Measurements from ENCODE around the gene NCKAP5. TPM values are rescaled to one million over a fixed set of nuclear protein-coding genes. Genes with fewer than 3 reads are reported as not detected.

The NCKAP5 gene
- total RNA-seq, 1 donor from 2014 or later = 27.9 TPM

DNA sequence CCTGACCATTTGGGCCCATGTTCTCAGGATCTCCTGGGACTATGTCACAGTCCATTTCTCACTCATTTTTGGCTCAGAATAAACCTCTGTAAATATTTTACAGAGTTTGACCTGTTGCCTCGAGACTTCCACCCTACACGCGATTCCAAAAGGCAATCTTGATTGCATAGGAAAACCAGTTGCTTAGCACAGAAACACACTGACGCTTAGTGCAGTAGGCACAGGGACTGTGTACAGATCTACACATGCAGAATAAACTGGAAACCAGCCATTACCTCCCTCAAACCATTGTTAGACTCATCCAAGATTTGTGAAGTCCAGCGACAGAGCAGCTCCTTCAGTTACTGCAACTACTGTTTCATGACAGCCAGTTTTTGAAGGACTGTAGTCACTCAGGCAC, 73.0 kb downstream of the NCKAP5 start:
- Mint-ChIP-seq H3K27ac (ENCODE audit: unreplicated experiment) (no peak overlapping the region), H3K4me1 (peaks cover 26% of the 10 kb centered on the region), H3K27me3 (ENCODE audit: low read depth) (no peaks in the 10 kb centered on the region), H3K9me3 (no peaks in the 10 kb centered on the region), H3K36me3 (ENCODE audit: low read depth) (no peaks in the 10 kb centered on the region), H3K4me3 (no peak overlapping the region)
- no peak for DNase-seq (ENCODE audit: low read depth, low spot score)
- TF ChIP-seq, protein P1, sequence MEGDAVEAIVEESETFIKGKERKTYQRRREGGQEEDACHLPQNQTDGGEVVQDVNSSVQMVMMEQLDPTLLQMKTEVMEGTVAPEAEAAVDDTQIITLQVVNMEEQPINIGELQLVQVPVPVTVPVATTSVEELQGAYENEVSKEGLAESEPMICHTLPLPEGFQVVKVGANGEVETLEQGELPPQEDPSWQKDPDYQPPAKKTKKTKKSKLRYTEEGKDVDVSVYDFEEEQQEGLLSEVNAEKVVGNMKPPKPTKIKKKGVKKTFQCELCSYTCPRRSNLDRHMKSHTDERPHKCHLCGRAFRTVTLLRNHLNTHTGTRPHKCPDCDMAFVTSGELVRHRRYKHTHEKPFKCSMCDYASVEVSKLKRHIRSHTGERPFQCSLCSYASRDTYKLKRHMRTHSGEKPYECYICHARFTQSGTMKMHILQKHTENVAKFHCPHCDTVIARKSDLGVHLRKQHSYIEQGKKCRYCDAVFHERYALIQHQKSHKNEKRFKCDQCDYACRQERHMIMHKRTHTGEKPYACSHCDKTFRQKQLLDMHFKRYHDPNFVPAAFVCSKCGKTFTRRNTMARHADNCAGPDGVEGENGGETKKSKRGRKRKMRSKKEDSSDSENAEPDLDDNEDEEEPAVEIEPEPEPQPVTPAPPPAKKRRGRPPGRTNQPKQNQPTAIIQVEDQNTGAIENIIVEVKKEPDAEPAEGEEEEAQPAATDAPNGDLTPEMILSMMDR (conservative IDR thresholded peaks at IDR 0.05) = no peak

GRCh38 chr2:133492719-133493380, 75.4 kb downstream of the NCKAP5 start:
- Mint-ChIP-seq H3K4me1 (peaks cover 26% of the 10 kb centered on the region), H3K27me3 (ENCODE audit: low read depth) (no peaks in the 10 kb centered on the region), H3K4me3 (no peak overlapping the region), H3K36me3 (ENCODE audit: low read depth) (no peaks in the 10 kb centered on the region), H3K27ac (ENCODE audit: unreplicated experiment) (no peak overlapping the region), H3K9me3 (no peaks in the 10 kb centered on the region)
- no peak for DNase-seq (ENCODE audit: low read depth, low spot score)
- TF ChIP-seq, protein P1 (conservative IDR thresholded peaks at IDR 0.05) = no peak

DNA sequence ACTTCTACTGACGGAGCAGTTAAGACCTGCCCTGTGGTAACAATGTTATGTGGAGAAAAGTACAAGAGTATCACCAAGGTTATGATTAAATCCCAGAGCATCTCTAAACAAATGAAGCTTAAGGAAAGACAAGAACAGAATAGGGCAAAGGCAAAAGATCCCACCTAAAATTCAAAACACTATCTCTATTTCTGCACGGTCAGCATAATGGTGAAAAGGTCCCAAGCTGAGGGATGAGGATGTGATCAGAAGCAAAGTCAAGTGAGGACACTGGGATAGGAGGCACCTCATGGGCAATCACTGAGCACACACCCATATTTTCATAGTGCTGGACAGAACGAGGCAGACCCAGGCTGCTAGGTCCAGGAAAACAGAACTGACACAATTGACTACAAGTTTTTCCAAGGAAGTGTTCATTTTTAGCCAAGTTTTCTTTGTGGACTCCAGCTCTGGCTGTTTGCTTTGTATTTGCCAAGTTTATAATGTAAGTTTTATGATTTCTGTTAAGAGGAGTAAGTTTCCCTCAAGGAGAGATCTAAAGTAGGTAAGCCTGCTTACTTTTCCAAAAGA, 77.8 kb downstream of the NCKAP5 start:
- Mint-ChIP-seq H3K27me3 (ENCODE audit: low read depth) (no peaks in the 10 kb centered on the region), H3K9me3 (no peaks in the 10 kb centered on the region), H3K4me3 (no peak overlapping the region), H3K4me1 (peaks cover 34% of the 10 kb centered on the region), H3K36me3 (ENCODE audit: low read depth) (no peaks in the 10 kb centered on the region), H3K27ac (ENCODE audit: unreplicated experiment) (no peak overlapping the region)
- no peak for DNase-seq (ENCODE audit: low read depth, low spot score)
- TF ChIP-seq, protein P1 (conservative IDR thresholded peaks at IDR 0.05) = no peak

- TF ChIP-seq, protein P1 (conservative IDR thresholded peaks at IDR 0.05) = no peak
- Mint-ChIP-seq H3K36me3 (ENCODE audit: low read depth) (peaks cover 3% of the 10 kb centered on the region), H3K27ac (ENCODE audit: unreplicated experiment) (no peak overlapping the region), H3K4me1 (peaks cover 33% of the 10 kb centered on the region), H3K9me3 (no peaks in the 10 kb centered on the region), H3K4me3 (no peak overlapping the region), H3K27me3 (ENCODE audit: low read depth) (no peaks in the 10 kb centered on the region)
- DNase-seq (ENCODE audit: low read depth, low spot score) = no peak
These were observed 78.4 kb downstream of the NCKAP5 start for GRCh38 chr2:133489641-133490410.

- DNase-seq (ENCODE audit: low read depth, low spot score) = no peak
- H3K4me3 Mint-ChIP-seq = no peak overlapping the region
- H3K27me3 Mint-ChIP-seq (ENCODE audit: low read depth) = no peaks in the 10 kb centered on the region
- no peaks in the 10 kb centered on the region for H3K9me3 Mint-ChIP-seq
- peaks cover 33% of the 10 kb centered on the region for H3K4me1 Mint-ChIP-seq
- TF ChIP-seq, protein P1 (conservative IDR thresholded peaks at IDR 0.05) = no peak
- no peak overlapping the region for H3K27ac Mint-ChIP-seq (ENCODE audit: unreplicated experiment)
- peaks cover 3% of the 10 kb centered on the region for H3K36me3 Mint-ChIP-seq (ENCODE audit: low read depth)
These were observed 79.1 kb downstream of the NCKAP5 start for GRCh38 chr2:133489146-133489545.

All from neural crest cell (in vitro differentiated cells).